K562 (cell line): ENCODE measurements around the gene NR3C1. TPM values are rescaled to one million over a fixed set of nuclear protein-coding genes. Genes with fewer than 3 reads are reported as not detected.

ENCODE experiments used
- ATF7 ChIP-seq: fragments of 450-650 bp; IDR thresholded peaks from 2 replicates; pipeline ENCODE4 v1.7.1; 2014; ENCODE audit warnings: mild to moderate bottlenecking, moderate library complexity
- CBX1 ChIP-seq: sonication (generic); IDR thresholded peaks from 2 replicates; pipeline ENCODE4 v1.6.1; 2016; ENCODE audit warnings: antibody characterized with exemption, low read depth, mild to moderate bottlenecking
- HNRNPLL ChIP-seq: fragments of 200-400 bp; formaldehyde crosslinking; IDR thresholded peaks from 2 replicates; pipeline ENCODE4 v1.6.1; 2017; ENCODE audit warnings: low read length, low read depth, mild to moderate bottlenecking; ENCODE audit not compliant: poor library complexity, severe bottlenecking
- IRF2 ChIP-seq: sonication (generic); formaldehyde crosslinking; IDR thresholded peaks from 2 replicates; pipeline ENCODE4 v1.8.1; 2022; ENCODE audit warnings: mild to moderate bottlenecking, missing genetic modification reagents
- MAZ ChIP-seq, 2 experiments: fragments of 450-650 bp in 1 of 2; sonication (generic) in 1 of 2; formaldehyde crosslinking; IDR thresholded peaks in 1 of 2; conservative IDR thresholded peaks in 1 of 2; 2 replicates each; pipeline versions ENCODE4 v1.4.0 to v1.5.0; 2020; ENCODE audit warnings: mild to moderate bottlenecking in 1 of 2, missing genetic modification reagents in 1 of 2
- MEF2A ChIP-seq: IDR thresholded peaks from 2 replicates; pipeline ENCODE4 v1.6.1; 2011; ENCODE audit warnings: low read depth, mild to moderate bottlenecking, low read length, moderate library complexity; ENCODE audit not compliant: control insufficient read depth
- PHF21A ChIP-seq: fragments of 450-650 bp; IDR thresholded peaks from 2 replicates; pipeline ENCODE4 v1.6.1; 2017; ENCODE audit warnings: low read depth, borderline replicate concordance
- SMAD1 ChIP-seq: fragments of 150-350 bp; IDR thresholded peaks from 2 replicates; pipeline ENCODE4 v1.6.1; 2014; ENCODE audit warnings: low read length, low read depth; ENCODE audit not compliant: partially characterized antibody
- SRSF3 ChIP-seq: fragments of 200-400 bp; formaldehyde crosslinking; IDR thresholded peaks from 2 replicates; pipeline ENCODE4 v1.6.1; 2016; ENCODE audit warnings: mild to moderate bottlenecking, low read length, moderate library complexity; ENCODE audit not compliant: insufficient read depth
- TRIM28 ChIP-seq: fragments of 450-650 bp; IDR thresholded peaks from 2 replicates; pipeline ENCODE4 v1.6.1; 2017
- YBX1 ChIP-seq: fragments of 450-650 bp; IDR thresholded peaks from 2 replicates; pipeline ENCODE4 v1.7.1; 2016; ENCODE audit warnings: mild to moderate bottlenecking
- ZEB2 ChIP-seq: fragments of 450-650 bp; IDR thresholded peaks from 2 replicates; pipeline ENCODE4 v1.6.1; 2016
- ZFX ChIP-seq: sonication (generic); formaldehyde crosslinking; IDR thresholded peaks from 2 replicates; pipeline ENCODE4 v1.8.0; 2022; ENCODE audit warnings: mild to moderate bottlenecking, missing genetic modification reagents, moderate library complexity
- ZNF436 ChIP-seq: fragments of 250-450, 450-650 bp; sonication (Bioruptor Pico); formaldehyde crosslinking; IDR thresholded peaks from 2 replicates; pipeline ENCODE4 v1.7.0; 2020; ENCODE audit warnings: mild to moderate bottlenecking
- polyA plus RNA-seq, 8 experiments: library from polyadenylated mRNA; depleted of rRNA in 4 of 8; stranded (reverse) in 5 of 8; unstranded in 3 of 8; fragments of >200 nt; fragmentation: Nextera tagmentation in 2 of 8; fragmentation: Illumina TruSeq in 1 of 8; extraction: Ambion mirVana in 2 of 8; extraction: Trizol in 1 of 8; gene quantifications; 2 replicates each; pipeline versions ENCODE4 v1.2.1 to v1.2.3, GENCODE V29; 2011 to 2014; ENCODE audit warnings: inconsistent platforms in 1 of 8, missing spikeins in 1 of 8
- total RNA-seq, 7 experiments: library from RNA; depleted of rRNA in 6 of 7; stranded (reverse); fragments of >200 nt in 6 of 7; fragmentation: Illumina TruSeq in 2 of 7; extraction: Trizol in 2 of 7; gene quantifications; 2 replicates each; pipeline versions ENCODE4 v1.2.1 to v1.2.3, GENCODE V29; 2011 to 2021; ENCODE audit warnings: low replicate concordance in 1 of 7
- TF ChIP-seq, protein P1 (sequence below): fragments of 450-650 bp; formaldehyde crosslinking; IDR thresholded peaks from 2 replicates; pipeline ENCODE4 v1.4.0; 2020; ENCODE audit warnings: mild to moderate bottlenecking, mixed read lengths
- TF ChIP-seq, protein P2 (sequence below): fragments of 450-650 bp; IDR thresholded peaks from 2 replicates; pipeline ENCODE4 v1.6.1; 2017; ENCODE audit warnings: antibody characterized with exemption
- TF ChIP-seq, protein P3 (sequence below): IDR thresholded peaks from 2 replicates; pipeline ENCODE4 v1.6.1; 2012; ENCODE audit warnings: low read depth, low read length, improper control_type of control experiment, borderline replicate concordance
- TF ChIP-seq, protein P4 (sequence below): IDR thresholded peaks from 3 replicates; pipeline ENCODE4 v1.6.1; 2011; ENCODE audit warnings: borderline replicate concordance, mild to moderate bottlenecking; ENCODE audit not compliant: insufficient read length, insufficient read depth
- TF ChIP-seq, protein P5 (sequence below): IDR thresholded peaks from 3 replicates; pipeline ENCODE4 v1.6.1; 2011; ENCODE audit warnings: borderline replicate concordance, mild to moderate bottlenecking, moderate library complexity; ENCODE audit not compliant: insufficient read length; ENCODE audit errors: extremely low read depth

Gene NR3C1
- total and polyA plus RNA-seq, 9 of the 15 experiments (the other 6 are each of a cell fraction or from before 2014, with no cell fraction given): 8.2 to 36.0 (median 15.0) TPM

DNA sequence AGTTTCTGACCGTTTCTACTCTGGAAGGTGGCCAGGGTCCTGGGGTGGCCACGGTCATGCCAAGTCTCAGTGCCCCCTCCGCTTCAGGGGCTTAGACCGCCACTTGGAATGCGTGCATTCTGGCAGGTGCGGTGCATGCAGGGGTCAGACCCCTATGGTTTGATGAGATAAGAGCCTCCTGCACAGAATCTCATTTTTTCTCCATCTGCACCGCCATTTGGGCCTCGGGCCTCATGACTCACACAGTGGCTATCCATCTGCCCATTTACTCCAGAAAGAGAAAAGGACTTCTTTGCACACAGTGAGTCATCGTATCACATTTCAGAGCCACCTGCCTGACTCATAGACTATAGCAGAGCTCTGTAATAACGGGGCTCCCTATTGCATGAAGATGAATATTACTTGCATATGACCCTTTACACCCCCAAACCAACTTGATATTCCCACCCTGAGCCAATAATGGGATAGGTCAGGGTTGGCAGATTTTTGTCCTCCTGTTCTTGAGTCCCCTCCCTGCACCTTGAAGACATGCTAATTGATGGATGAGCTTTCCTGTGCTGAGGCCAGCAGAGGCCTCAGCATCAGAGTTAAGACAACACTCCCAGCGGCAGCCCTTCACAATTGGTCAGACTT, 157.4 kb downstream of the NR3C1 start (continued):
- TF ChIP-seq, protein P1, sequence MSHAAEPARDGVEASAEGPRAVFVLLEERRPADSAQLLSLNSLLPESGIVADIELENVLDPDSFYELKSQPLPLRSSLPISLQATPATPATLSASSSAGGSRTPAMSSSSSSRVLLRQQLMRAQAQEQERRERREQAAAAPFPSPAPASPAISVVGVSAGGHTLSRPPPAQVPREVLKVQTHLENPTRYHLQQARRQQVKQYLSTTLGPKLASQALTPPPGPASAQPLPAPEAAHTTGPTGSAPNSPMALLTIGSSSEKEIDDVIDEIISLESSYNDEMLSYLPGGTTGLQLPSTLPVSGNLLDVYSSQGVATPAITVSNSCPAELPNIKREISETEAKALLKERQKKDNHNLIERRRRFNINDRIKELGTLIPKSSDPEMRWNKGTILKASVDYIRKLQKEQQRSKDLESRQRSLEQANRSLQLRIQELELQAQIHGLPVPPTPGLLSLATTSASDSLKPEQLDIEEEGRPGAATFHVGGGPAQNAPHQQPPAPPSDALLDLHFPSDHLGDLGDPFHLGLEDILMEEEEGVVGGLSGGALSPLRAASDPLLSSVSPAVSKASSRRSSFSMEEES: no peak
- TF ChIP-seq, protein P2, sequence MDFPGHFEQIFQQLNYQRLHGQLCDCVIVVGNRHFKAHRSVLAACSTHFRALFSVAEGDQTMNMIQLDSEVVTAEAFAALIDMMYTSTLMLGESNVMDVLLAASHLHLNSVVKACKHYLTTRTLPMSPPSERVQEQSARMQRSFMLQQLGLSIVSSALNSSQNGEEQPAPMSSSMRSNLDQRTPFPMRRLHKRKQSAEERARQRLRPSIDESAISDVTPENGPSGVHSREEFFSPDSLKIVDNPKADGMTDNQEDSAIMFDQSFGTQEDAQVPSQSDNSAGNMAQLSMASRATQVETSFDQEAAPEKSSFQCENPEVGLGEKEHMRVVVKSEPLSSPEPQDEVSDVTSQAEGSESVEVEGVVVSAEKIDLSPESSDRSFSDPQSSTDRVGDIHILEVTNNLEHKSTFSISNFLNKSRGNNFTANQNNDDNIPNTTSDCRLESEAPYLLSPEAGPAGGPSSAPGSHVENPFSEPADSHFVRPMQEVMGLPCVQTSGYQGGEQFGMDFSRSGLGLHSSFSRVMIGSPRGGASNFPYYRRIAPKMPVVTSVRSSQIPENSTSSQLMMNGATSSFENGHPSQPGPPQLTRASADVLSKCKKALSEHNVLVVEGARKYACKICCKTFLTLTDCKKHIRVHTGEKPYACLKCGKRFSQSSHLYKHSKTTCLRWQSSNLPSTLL: no peak
- TF ChIP-seq ZNF436 (CRISPR knock-in tag) (no peak), SRSF3 (no peak), IRF2 (CRISPR knock-in tag) (no peak), YBX1 (no peak), MAZ (CRISPR knock-in tag; conservative IDR thresholded peaks at IDR 0.05 in 1 of 2, IDR thresholded peaks at IDR 0.05 in 1 of 2) (no peak), ATF7 (no peak; the same call in none of the 2 replicates), MEF2A (no peak), SMAD1 (no peak), HNRNPLL (no peak), TRIM28 (no peak), CBX1 (no peak), ZEB2 (peak; percentile 85; the same call in 1 of the 2 replicates), ZFX (peak; percentile 42), PHF21A (no peak)
- TF ChIP-seq, protein P3, sequence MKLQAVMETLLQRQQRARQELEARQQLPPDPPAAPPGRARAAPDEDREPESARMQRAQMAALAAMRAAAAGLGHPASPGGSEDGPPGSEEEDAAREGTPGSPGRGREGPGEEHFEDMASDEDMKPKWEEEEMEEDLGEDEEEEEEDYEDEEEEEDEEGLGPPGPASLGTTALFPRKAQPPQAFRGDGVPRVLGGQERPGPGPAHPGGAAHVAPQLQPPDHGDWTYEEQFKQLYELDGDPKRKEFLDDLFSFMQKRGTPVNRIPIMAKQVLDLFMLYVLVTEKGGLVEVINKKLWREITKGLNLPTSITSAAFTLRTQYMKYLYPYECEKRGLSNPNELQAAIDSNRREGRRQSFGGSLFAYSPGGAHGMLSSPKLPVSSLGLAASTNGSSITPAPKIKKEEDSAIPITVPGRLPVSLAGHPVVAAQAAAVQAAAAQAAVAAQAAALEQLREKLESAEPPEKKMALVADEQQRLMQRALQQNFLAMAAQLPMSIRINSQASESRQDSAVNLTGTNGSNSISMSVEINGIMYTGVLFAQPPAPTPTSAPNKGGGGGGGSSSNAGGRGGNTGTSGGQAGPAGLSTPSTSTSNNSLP: peak; percentile 35; the same call in 1 of the 2 replicates
- TF ChIP-seq, protein P4, sequence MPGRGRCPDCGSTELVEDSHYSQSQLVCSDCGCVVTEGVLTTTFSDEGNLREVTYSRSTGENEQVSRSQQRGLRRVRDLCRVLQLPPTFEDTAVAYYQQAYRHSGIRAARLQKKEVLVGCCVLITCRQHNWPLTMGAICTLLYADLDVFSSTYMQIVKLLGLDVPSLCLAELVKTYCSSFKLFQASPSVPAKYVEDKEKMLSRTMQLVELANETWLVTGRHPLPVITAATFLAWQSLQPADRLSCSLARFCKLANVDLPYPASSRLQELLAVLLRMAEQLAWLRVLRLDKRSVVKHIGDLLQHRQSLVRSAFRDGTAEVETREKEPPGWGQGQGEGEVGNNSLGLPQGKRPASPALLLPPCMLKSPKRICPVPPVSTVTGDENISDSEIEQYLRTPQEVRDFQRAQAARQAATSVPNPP: no peak
- TF ChIP-seq, protein P5, sequence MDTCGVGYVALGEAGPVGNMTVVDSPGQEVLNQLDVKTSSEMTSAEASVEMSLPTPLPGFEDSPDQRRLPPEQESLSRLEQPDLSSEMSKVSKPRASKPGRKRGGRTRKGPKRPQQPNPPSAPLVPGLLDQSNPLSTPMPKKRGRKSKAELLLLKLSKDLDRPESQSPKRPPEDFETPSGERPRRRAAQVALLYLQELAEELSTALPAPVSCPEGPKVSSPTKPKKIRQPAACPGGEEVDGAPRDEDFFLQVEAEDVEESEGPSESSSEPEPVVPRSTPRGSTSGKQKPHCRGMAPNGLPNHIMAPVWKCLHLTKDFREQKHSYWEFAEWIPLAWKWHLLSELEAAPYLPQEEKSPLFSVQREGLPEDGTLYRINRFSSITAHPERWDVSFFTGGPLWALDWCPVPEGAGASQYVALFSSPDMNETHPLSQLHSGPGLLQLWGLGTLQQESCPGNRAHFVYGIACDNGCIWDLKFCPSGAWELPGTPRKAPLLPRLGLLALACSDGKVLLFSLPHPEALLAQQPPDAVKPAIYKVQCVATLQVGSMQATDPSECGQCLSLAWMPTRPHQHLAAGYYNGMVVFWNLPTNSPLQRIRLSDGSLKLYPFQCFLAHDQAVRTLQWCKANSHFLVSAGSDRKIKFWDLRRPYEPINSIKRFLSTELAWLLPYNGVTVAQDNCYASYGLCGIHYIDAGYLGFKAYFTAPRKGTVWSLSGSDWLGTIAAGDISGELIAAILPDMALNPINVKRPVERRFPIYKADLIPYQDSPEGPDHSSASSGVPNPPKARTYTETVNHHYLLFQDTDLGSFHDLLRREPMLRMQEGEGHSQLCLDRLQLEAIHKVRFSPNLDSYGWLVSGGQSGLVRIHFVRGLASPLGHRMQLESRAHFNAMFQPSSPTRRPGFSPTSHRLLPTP: no peak
